ENCODE data around the gene SLC25A13. TPM values are rescaled to one million over a fixed set of nuclear protein-coding genes. Genes with fewer than 3 reads are reported as not detected.

The SLC25A13 gene
- total and polyA plus RNA-seq, 2 of the 13 experiments (the other 11 are each of a cell fraction or from before 2014, with no cell fraction given): 36.2 to 84.9 TPM

DNA sequence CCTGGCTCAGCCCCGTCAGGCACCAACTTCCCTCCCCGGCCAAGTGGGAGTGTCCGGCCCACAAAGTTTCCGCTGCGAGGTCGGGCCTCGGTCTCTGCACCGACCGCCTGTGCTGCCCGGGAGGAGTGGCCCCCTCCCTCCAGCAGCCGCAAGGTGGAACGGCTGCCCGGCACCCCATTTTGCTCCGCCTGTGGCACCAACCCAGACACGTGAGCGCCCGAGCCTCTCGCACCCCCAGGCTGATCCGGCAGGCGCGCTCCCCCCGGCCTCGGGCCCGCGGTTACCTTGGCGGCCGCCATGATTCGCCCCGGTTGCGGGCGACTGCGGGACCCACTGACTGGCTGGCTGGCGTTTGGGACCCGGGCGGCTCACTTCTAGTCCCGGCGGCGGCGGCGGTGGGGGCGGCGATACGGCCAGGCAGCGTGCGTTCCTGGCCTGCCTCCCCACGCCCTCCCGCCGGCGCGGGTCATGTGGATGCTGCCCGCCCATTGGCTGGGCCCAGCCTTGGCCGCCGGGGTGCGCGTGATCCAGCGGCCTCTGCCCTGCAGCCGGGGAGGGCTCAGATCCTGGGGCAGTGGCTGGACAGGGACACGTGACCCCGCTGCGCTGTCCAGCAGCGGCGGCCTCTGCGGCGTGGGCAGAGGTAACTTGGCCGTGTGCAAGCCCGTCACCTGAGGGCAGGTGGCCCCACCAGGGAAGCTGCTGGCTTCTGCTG, at the start of gene SLC25A13 (continued):
- TF ChIP-seq RAD51 (IDR thresholded peaks at IDR 0.05; ENCODE audit: borderline replicate concordance) (peak; percentile 96), MYNN (CRISPR knock-in tag; IDR thresholded peaks at IDR 0.05; ENCODE audit: low read depth) (no peak), ZNF292 (CRISPR knock-in tag; IDR thresholded peaks at IDR 0.05; ENCODE audit: borderline replicate concordance, low read depth) (peak; percentile 79; the same call in 1 of the 2 replicates), ZNF256 (CRISPR knock-in tag; conservative IDR thresholded peaks at IDR 0.05) (0 out of 2 replicates have a peak, but pooled peaks have one; percentile 15), KDM4B (CRISPR knock-in tag; IDR thresholded peaks at IDR 0.05) (peak; percentile 89), ZNF891 (CRISPR knock-in tag; IDR thresholded peaks at IDR 0.05) (peak; percentile 90; the same call in 1 of the 2 replicates), ZNF460 (CRISPR knock-in tag; IDR thresholded peaks at IDR 0.05; ENCODE audit: borderline replicate concordance) (peak; percentile 27; the same call in 1 of the 2 replicates), ZBTB10 (CRISPR knock-in tag; IDR thresholded peaks at IDR 0.05; ENCODE audit: borderline replicate concordance) (no peak; the same call in 1 of the 2 replicates), CENPX (CRISPR knock-in tag; IDR thresholded peaks at IDR 0.05) (no peak), TBX2 (CRISPR knock-in tag; IDR thresholded peaks at IDR 0.05; ENCODE audit: borderline replicate concordance) (peak; percentile 94), FOXA3 (CRISPR knock-in tag; IDR thresholded peaks at IDR 0.05) (peak; percentile 72), ZMAT3 (CRISPR knock-in tag; conservative IDR thresholded peaks at IDR 0.05) (peak; percentile 99), ZNF232 (CRISPR knock-in tag; IDR thresholded peaks at IDR 0.05; ENCODE audit: borderline replicate concordance) (peak; percentile 90), HNRNPUL1 (IDR thresholded peaks at IDR 0.05; ENCODE audit: low read depth, low read length) (peak; percentile 60; the same call in 1 of the 2 replicates), FOXK2 (IDR thresholded peaks at IDR 0.05) (no peak), KDM3A (CRISPR knock-in tag; IDR thresholded peaks at IDR 0.05; ENCODE audit: low read depth) (peak; percentile 64; the same call in 1 of the 2 replicates), HMG20A (CRISPR knock-in tag; IDR thresholded peaks at IDR 0.05; ENCODE audit: borderline replicate concordance) (peak; percentile 80), ZNF350 (CRISPR knock-in tag; IDR thresholded peaks at IDR 0.05; ENCODE audit: borderline replicate concordance, low read depth) (peak; percentile 78), ZNF749 (CRISPR knock-in tag; IDR thresholded peaks at IDR 0.05; ENCODE audit: borderline replicate concordance) (peak; percentile 96), TGIF2 (CRISPR knock-in tag; IDR thresholded peaks at IDR 0.05) (peak; percentile 84), ZC3H13 (CRISPR knock-in tag; IDR thresholded peaks at IDR 0.05) (peak; percentile 95), MAFK (conservative IDR thresholded peaks at IDR 0.05 in 1 of 2, IDR thresholded peaks at IDR 0.05 in 1 of 2; ENCODE audit: low read length in 2 of 2) (no peak)
- TF ChIP-seq, protein P1, sequence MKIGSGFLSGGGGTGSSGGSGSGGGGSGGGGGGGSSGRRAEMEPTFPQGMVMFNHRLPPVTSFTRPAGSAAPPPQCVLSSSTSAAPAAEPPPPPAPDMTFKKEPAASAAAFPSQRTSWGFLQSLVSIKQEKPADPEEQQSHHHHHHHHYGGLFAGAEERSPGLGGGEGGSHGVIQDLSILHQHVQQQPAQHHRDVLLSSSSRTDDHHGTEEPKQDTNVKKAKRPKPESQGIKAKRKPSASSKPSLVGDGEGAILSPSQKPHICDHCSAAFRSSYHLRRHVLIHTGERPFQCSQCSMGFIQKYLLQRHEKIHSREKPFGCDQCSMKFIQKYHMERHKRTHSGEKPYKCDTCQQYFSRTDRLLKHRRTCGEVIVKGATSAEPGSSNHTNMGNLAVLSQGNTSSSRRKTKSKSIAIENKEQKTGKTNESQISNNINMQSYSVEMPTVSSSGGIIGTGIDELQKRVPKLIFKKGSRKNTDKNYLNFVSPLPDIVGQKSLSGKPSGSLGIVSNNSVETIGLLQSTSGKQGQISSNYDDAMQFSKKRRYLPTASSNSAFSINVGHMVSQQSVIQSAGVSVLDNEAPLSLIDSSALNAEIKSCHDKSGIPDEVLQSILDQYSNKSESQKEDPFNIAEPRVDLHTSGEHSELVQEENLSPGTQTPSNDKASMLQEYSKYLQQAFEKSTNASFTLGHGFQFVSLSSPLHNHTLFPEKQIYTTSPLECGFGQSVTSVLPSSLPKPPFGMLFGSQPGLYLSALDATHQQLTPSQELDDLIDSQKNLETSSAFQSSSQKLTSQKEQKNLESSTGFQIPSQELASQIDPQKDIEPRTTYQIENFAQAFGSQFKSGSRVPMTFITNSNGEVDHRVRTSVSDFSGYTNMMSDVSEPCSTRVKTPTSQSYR (CRISPR knock-in tag; IDR thresholded peaks at IDR 0.05; ENCODE audit: borderline replicate concordance): peak; percentile 24; the same call in 1 of the 2 replicates
